Activated naive CD4-positive, alpha-beta T cell (primary cell): ENCODE data around the gene GABRP.
"Not testable (repeated sequence)": the region's sequence is repeated elsewhere in the genome, so short reads cannot be mapped to it uniquely, and the experiment has no call there.

Experiments
- DNase-seq, 4 experiments: peaks; one replicate each; lab custom pipeline; 2025; lab: John Stamatoyannopoulos, UW

Gene GABRP

DNA sequence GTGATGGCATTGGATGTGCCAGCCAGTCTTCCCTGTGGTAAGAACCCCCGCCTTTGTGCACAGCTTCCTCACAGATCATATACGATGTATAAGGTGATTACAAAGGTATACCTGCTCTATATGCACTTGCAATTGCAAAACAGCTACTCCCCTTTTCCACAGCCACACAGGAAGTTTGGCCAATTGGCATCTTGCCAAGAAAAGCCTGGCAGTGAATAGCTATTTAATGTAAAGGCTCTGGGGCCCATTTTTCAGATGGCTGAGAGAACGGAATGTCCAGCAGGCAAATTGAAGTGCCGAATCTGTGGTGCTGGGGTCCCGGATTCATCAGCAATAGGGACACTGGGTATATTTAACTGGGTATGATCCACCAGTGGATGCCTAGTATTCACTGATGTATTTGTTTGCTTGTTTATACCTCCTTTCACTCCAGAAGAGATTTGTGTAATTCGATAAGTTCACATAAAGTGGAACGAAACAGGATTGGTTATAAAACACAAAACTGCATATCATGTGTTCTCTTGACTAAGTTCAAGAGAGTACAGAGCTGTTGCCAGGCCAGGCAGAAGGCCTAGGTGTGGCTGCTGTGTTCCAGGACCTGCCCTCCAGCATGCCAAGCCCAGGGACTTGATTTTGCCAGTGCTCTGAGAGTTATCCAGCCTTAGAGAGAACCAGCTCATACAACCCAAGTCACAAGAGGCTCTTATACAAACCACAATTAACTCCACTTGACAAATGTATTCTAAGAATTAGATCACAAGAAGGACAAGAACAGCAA is 27.7 kb upstream of the GABRP start:
- DNase-seq, result no peak

DNA sequence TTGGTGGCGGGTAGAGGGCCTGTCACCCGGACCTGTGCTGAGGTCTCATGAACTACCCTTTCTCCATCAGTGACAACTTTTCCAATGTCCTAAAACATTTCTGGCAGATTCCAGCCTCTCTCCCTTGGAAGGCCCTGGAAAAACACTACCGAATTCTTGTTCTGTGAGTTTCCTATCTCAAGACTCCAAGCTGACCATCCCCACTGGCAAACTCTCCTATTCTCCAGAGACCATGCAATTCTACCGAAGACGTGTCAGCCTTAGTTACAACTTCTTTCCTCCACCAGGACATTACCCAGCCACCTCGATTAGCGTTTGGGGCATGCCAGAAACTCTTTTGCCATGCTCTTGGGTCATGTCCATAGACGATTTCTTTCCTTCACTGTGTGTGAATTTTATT is 26.8 kb upstream of the GABRP start:
- no peak for DNase-seq

- DNase-seq, result no peak
Measured at GRCh38 chr5:170757182-170757601, 26.3 kb upstream of the GABRP start.

GRCh38 chr5:170757669-170758068 is 25.9 kb upstream of the GABRP start:
- no peak for DNase-seq

- DNase-seq, result no peak
Measured at GRCh38 chr5:170758481-170758880, 25.0 kb upstream of the GABRP start.

GRCh38 chr5:170760113-170760512 is 23.4 kb upstream of the GABRP start:
- no peak for DNase-seq

- no peak for DNase-seq
Measured at GRCh38 chr5:170761048-170761707, 22.3 kb upstream of the GABRP start.

- no peak for DNase-seq
Measured at GRCh38 chr5:170761708-170762066, 21.8 kb upstream of the GABRP start.

- DNase-seq, result not testable (repeated sequence)
Measured at GRCh38 chr5:170762298-170762697, 21.2 kb upstream of the GABRP start.

- not testable (repeated sequence) for DNase-seq
Measured at GRCh38 chr5:170765868-170766267, 17.7 kb upstream of the GABRP start.

GRCh38 chr5:170769246-170769645 is 14.3 kb upstream of the GABRP start:
- no peak for DNase-seq

DNA sequence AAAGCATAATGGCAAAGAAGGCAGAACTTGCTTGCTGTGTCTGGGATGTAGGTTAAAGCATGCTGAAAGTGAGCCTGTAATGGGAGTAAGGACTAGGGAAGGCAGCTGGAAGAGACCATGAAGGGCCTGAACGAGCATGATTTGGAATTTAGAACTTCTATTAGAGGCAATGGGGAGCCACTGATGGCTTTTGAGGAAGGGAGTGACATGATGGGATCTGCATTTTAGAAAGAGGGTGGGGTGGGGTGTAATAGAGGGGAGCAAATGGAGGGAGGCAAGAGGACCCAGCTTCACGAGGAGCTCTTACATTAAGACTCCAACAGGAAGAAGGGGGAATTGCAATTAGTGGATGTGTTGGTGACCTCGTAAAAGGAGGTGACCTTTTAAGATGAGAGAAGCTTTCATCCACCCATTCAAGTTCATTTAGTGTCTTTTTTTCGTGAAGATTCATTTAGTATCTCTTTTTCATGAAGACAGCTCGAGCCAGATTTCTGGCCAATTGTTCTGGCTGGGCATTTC is 13.6 kb upstream of the GABRP start:
- DNase-seq, result no peak

DNA sequence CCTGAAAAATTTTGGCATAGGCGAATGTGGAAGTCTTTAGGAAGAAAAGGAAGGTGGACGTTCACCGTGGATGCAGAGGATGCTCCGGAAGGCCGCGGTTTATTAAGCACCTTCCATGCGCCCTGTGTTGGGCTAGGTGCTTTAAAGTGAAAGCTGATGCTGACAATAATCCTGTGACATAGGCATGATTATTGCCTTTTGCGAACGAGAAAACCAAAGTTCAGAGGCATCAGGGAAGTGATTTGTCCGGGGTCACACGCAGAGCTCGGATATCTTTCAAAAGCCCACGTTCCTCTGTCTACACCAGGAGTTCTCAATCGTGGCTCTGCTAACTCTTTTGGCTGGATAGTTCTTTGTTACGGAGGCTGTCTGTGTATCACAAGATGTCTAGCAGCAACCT is 12.0 kb upstream of the GABRP start:
- no peak for DNase-seq

DNA sequence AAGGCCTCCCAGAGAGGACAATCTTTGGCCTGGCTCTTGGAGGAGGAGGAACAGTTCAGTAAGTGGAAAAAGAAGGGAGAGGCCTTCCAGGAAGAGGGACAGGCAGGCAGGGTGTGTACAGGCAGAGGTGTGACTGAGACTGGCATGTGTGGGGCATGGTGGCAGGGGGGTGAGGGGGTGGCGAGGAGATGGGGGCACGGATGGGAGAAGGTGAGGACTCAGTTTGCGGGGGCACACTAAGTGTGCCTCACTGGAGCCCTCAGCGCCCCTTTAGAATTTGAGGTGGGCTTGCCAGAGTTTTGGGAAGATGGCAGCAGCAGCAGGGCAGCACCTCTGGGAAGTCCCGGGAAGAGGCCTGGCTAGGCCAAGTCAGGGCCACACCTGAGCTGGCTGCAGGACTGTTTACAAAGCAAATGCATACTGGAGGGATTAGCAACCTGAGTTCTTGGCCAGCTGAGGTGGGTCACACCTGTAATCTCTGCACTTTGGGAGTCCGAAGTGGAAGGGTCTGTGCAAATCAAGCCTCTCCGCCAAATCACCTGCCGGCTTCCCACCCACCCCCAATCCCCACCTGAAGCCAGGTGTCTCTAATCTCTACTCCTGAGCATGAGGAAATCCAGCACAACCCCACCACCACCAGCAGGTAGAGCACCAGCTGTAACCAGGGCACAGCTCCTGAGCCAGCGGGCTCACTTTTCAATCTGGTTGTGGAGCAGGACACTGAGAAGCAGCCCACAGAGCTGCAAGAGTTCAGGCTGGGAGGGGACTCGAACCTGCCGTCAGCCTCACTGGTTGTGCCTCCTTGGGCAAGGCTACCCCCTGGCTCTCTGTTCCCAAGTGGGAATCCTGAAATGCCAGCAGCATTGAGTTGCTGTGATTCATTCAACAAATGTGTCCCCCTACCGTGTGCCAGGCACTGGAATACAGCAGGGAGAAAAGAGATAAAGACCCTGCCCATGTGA is 10.2 kb upstream of the GABRP start:
- no peak for DNase-seq

GRCh38 chr5:170774831-170775230 is 8.7 kb upstream of the GABRP start:
- DNase-seq, result no peak

- DNase-seq, result no peak
Measured at GRCh38 chr5:170781946-170782345, 1.6 kb upstream of the GABRP start.

- no peak for DNase-seq
Measured at GRCh38 chr5:170782438-170782837, 1.1 kb upstream of the GABRP start.

- DNase-seq, result no peak
Measured at GRCh38 chr5:170785416-170785815, 1.9 kb downstream of the GABRP start.

DNA sequence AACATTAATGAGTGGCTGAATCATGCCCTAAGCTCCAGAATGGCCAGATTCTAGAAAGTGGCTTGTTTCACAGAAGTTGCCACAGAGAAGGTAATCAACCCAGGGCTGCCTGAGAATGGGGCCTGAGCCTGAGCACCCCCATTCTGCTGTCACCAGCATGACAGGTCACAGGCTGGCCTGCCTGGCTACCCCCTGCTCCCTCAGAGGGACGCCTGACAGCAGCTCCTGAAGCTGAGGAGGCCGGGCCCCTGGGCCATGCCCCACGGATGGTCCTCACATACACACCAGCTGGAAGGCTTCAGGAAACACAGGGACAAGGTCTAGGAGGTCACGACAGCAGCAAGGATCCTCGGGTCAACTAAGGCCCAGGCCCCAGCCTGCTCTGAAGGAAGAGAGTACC is 3.7 kb downstream of the GABRP start:
- DNase-seq, result no peak

DNA sequence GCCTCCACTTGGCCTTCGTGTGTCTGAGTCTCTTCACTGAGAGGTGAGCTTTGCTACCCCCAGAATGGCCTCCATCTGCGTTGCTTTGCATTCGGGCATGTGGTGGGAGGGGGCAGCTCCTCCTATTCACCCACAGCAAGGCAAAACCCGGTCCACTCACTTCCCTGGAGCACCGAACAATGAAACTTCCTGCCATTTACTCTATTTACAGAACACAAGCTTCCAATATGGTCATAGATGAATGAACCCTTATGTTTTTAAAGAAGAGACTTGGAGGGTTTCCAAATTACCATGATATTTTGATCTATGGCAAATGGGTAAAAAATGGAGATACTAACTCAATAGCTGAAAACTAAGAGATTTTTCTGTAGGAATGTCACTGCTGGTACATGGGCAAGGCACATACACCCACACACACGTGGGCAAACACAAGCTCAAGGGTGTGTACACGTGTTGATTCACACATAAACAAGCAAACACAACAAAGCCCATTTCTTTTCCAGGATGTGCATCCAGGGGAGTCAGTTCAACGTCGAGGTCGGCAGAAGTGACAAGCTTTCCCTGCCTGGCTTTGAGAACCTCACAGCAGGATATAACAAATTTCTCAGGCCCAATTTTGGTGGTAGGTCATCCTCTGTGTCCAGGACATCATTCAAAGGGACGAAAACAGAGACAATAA is 5.2 kb downstream of the GABRP start:
- no peak for DNase-seq

GRCh38 chr5:170791325-170791954 is 7.9 kb downstream of the GABRP start:
- no peak for DNase-seq
